ENCODE results near the gene KCNIP4. TPM values are rescaled to one million over a fixed set of nuclear protein-coding genes. Genes with fewer than 3 reads are reported as not detected.
A peak's percentile ranks its signal among the peaks of the same experiment; 100 is the strongest.

KCNIP4 gene
- total RNA-seq, 1 experiment from 2014 or later: not detected

- no peak for DNase-seq (ENCODE audit: low spot score)
Observed at GRCh38 chr4:21577056-21577455, 371.5 kb downstream of the KCNIP4 start.

- no peak for DNase-seq (ENCODE audit: low spot score)
Observed at GRCh38 chr4:21571100-21571499, 377.5 kb downstream of the KCNIP4 start.

GRCh38 chr4:21569638-21570037, 378.9 kb downstream of the KCNIP4 start:
- no peak for DNase-seq (ENCODE audit: low spot score)

- DNase-seq (ENCODE audit: low spot score): no peak
Observed at GRCh38 chr4:21555083-21555482, 393.5 kb downstream of the KCNIP4 start.

GRCh38 chr4:21554500-21554899, 394.1 kb downstream of the KCNIP4 start:
- no peak for DNase-seq (ENCODE audit: low spot score)

GRCh38 chr4:21554066-21554465, 394.5 kb downstream of the KCNIP4 start:
- no peak for DNase-seq (ENCODE audit: low spot score)

- DNase-seq (ENCODE audit: low spot score): no peak
Observed at GRCh38 chr4:21552455-21552854, 396.1 kb downstream of the KCNIP4 start.

GRCh38 chr4:21544955-21545354, 403.6 kb downstream of the KCNIP4 start:
- DNase-seq (ENCODE audit: low spot score): no peak

GRCh38 chr4:21544415-21544814, 404.2 kb downstream of the KCNIP4 start:
- no peak for DNase-seq (ENCODE audit: low spot score)

- no peak for DNase-seq (ENCODE audit: low spot score)
Observed at GRCh38 chr4:21543514-21543913, 405.1 kb downstream of the KCNIP4 start.

- no peak for DNase-seq (ENCODE audit: low spot score)
Observed at GRCh38 chr4:21535898-21536297, 412.7 kb downstream of the KCNIP4 start.

- DNase-seq (ENCODE audit: low spot score): no peak
Observed at GRCh38 chr4:21531048-21531447, 417.5 kb downstream of the KCNIP4 start.

GRCh38 chr4:21529214-21529613, 419.4 kb downstream of the KCNIP4 start:
- DNase-seq (ENCODE audit: low spot score): no peak

GRCh38 chr4:21522296-21522695, 426.3 kb downstream of the KCNIP4 start:
- DNase-seq (ENCODE audit: low spot score): no peak

GRCh38 chr4:21517126-21517859, 431.3 kb downstream of the KCNIP4 start:
- DNase-seq (ENCODE audit: low spot score): no peak

- no peak for DNase-seq (ENCODE audit: low spot score)
Observed at GRCh38 chr4:21514022-21514694, 434.4 kb downstream of the KCNIP4 start.

GRCh38 chr4:21512353-21512752, 436.2 kb downstream of the KCNIP4 start:
- DNase-seq (ENCODE audit: low spot score): peak; percentile 47

- peak; percentile 35 for DNase-seq (ENCODE audit: low spot score)
Observed at GRCh38 chr4:21507439-21507838, 441.1 kb downstream of the KCNIP4 start.

GRCh38 chr4:21490682-21491081, 457.9 kb downstream of the KCNIP4 start:
- no peak for DNase-seq (ENCODE audit: low spot score)

GRCh38 chr4:21476757-21477156, 471.8 kb downstream of the KCNIP4 start:
- peak; percentile 12 for DNase-seq (ENCODE audit: low spot score)

GRCh38 chr4:21474195-21474594, 474.4 kb downstream of the KCNIP4 start:
- no peak for DNase-seq (ENCODE audit: low spot score)

GRCh38 chr4:21470535-21470934, 478.0 kb downstream of the KCNIP4 start:
- DNase-seq (ENCODE audit: low spot score): peak; percentile 93
